AG04449 (cell line): ENCODE results near the gene GK2.

Experiments
- CTCF ChIA-PET: fragments of 350-600 bp; formaldehyde crosslinking; extraction: SDS; loops from one replicate; lab custom pipeline; 2021; ENCODE audit warnings: antibody characterized with exemption; lab: Yijun Ruan, JAX
- POLR2A ChIA-PET: fragments of 400-600, 350-600 bp; formaldehyde crosslinking; extraction: SDS; loops from one replicate; lab custom pipeline; 2020; ENCODE audit warnings: antibody characterized with exemption, inconsistent platforms; lab: Yijun Ruan, JAX
- DNase-seq: peaks from one replicate; pipeline ENCODE4 v3.0.0-alpha.2; 2010; ENCODE audit warnings: low read depth, low spot score
- H3K4me3 ChIP-seq: 2 replicates; pipeline ENCODE4 v1.5.1; 2011; ENCODE audit warnings: low read depth, mild to moderate bottlenecking, control low read depth, low read length
- CTCF ChIP-seq: IDR thresholded peaks from one replicate; pipeline ENCODE4 v1.5.1; 2011; ENCODE audit warnings: mild to moderate bottlenecking, moderate library complexity, low read length, control low read depth, inconsistent platforms; ENCODE audit not compliant: insufficient read depth; ENCODE audit errors: missing control alignments

GK2 gene

GRCh38 chr4:79370026-79370425 lies 38.0 kb downstream of the GK2 start:
- no peak for TF ChIP-seq CTCF
- no peak overlapping the region for H3K4me3 ChIP-seq
- ChIA-PET CTCF (no interaction called here), POLR2A (no interaction called here)
- no peak for DNase-seq

GRCh38 chr4:79367096-79367495 lies 40.9 kb downstream of the GK2 start:
- no peak overlapping the region for H3K4me3 ChIP-seq
- ChIA-PET POLR2A (no interaction called here), CTCF (no interaction called here)
- TF ChIP-seq CTCF, result no peak
- no peak for DNase-seq

GRCh38 chr4:79366422-79366821 lies 41.6 kb downstream of the GK2 start:
- CTCF ChIA-PET, result no interaction called here
- TF ChIP-seq CTCF, result no peak
- no peak overlapping the region for H3K4me3 ChIP-seq
- DNase-seq, result no peak
- POLR2A ChIA-PET, result no interaction called here

- DNase-seq, result no peak
- no peak for TF ChIP-seq CTCF
- ChIA-PET POLR2A (no interaction called here), CTCF (no interaction called here)
- no peak overlapping the region for H3K4me3 ChIP-seq
Observed at GRCh38 chr4:79364061-79364460, 44.0 kb downstream of the GK2 start.

GRCh38 chr4:79362626-79363025 lies 45.4 kb downstream of the GK2 start:
- DNase-seq, result no peak
- no peak for TF ChIP-seq CTCF
- CTCF ChIA-PET, result no interaction called here
- no peak overlapping the region for H3K4me3 ChIP-seq
- POLR2A ChIA-PET, result no interaction called here

- ChIA-PET CTCF (no interaction called here), POLR2A (no interaction called here)
- TF ChIP-seq CTCF, result no peak
Observed at GRCh38 chr4:79360006-79360405, 48.0 kb downstream of the GK2 start.

More at GRCh38 chr4:79360006-79360405, 48.0 kb downstream of the GK2 start:
- no peak overlapping the region for H3K4me3 ChIP-seq
- DNase-seq, result no peak
